VCaP (cell line): ENCODE measurements around the gene NEK6.

Source experiments
- H3K27ac ChIP-seq: fragments of 450-650 bp; 2 replicates; pipeline ENCODE4 v1.5.1; 2017
- CTCF ChIP-seq: fragments of 450-650 bp; conservative IDR thresholded peaks from 2 replicates; pipeline ENCODE4 v1.5.1; 2017; ENCODE audit warnings: mild to moderate bottlenecking, moderate library complexity

The NEK6 gene

DNA sequence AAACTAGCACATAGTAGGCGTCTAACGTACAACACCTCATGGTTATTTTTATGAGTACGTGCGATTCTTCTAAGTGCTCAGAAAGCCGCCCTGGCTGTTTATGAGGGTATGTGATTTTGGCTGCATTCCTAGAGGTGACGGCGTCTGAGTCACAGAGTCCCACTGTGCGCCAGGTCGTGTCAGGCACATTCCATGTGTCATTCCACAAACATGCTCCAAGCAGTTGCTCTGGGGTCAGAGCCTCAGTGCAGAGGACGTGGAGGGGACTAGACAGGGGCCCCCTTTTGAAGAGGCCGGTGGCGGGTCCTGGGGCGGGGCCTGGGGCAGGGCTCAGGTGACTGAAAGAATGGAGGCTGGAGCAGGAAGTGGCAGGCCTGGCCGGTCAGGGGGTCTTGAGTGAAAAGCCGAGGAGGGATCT is 51.9 kb downstream of the NEK6 start:
- TF ChIP-seq CTCF = no peak
- H3K27ac ChIP-seq = no peak overlapping the region

DNA sequence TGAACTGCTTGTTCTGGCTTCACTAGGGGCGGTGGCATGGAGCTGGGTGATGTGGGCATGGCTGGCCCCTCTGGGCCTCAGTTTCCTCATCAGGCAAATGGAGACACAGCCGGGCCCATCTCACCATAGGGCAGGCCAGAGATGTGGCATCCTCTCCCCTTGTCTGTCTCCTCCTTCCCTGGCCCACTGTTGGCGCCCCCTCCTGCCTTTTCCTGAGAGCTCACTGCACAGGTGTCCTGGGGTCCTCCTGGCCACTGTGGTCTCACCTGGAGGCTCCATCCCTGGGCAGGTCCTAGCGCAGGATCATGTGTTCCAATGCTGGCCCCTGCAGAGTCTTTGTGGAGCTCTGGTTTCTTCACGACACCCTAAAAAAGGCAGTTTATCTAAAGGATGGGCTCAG is 53.5 kb downstream of the NEK6 start:
- TF ChIP-seq CTCF = peak; percentile 16; the same call in 1 of the 2 replicates
- H3K27ac ChIP-seq = no peak overlapping the region

- 0 out of 2 replicates have a peak, but pooled peaks have one; percentile 7 for TF ChIP-seq CTCF
- no peak overlapping the region for H3K27ac ChIP-seq
Measured at GRCh38 chr9:124312290-124313265, 54.8 kb downstream of the NEK6 start.

DNA sequence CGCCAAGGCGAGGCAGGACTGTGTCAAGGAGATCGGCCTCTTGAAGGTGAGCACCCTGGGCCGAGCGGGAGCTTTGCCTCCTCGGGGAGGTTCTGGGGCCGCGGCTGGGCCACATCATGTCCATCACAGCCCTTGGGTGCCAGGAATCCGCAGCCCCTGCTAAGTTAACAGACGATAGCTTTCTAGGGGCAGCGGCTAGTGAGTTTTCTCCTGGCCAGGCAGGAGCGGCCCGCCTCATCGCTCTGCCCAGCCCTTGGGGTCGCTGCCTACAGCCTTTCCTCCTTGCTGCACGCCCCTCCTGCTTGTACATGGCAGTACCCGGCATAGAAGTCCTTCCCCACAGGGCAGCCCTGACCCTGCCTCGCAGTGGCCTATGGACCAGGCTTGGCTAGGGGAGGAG is 56.2 kb downstream of the NEK6 start:
- no peak overlapping the region for H3K27ac ChIP-seq
- TF ChIP-seq CTCF = no peak

GRCh38 chr9:124315882-124316281 is 58.1 kb downstream of the NEK6 start:
- no peak overlapping the region for H3K27ac ChIP-seq
- no peak for TF ChIP-seq CTCF

DNA sequence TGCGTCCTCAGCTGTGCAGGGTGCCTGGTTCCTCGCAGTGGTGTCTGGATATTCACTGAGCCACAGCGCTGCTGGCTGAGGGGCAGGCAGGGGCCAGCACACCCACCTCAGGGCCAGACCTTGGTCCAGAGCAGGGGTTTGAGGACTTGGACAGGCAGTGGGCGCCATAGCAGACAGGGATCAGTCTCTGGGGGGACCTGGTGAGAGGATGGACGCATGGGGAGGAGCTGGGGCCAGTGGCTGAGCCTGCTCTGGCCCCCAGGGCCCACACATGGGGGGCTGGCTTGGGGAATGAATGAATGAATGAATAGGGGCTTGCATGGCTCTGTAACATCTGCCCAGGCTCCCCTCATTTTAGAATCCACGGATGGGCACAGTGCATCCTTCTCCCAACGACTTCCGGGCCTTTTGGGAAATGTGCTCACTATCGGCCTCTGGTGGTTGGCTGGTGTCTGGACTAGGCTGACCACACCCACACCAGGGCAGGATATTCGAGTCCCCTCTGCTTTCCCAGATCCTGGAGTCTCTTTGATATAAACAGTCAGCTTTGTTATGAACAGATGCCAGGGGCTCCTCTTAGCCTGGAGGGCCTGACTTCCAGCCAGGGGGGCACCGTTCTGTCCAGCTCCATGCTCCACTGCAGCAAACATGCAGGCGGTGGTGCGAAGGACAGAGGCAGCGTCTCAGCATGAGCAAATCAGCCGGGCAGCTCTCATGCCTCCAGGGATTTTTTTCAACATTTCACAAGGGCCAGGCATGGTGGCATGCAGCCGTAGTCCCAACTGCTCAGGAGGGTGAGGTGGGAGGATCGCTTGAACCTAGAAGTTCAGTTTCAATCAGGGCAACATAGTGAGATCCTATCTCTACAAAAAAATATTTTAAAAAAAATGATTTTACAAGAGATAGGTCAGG is 62.6 kb downstream of the NEK6 start:
- 0 out of 2 replicates have a peak overlapping the region, but pooled peaks have one; percentile 7 for H3K27ac ChIP-seq
- TF ChIP-seq CTCF = peak; percentile 95

DNA sequence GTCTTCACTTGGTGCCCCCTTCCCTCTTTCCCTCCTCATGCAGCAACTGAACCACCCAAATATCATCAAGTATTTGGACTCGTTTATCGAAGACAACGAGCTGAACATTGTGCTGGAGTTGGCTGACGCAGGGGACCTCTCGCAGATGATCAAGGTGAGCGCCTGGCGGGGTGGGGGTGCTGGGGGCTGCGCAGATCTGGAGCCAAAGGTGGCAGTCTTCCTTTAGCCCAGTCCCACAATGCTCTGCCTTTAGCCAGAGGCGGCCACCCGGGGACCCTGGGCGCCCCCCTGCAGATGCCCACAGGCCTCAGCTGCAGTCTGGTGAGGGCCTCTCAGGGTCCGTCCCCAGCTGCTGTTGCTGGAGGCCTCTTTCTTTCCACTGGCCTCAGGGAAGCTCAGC is 63.7 kb downstream of the NEK6 start:
- H3K27ac ChIP-seq = no peak overlapping the region

More for the DNA sequence above, 63.7 kb downstream of the NEK6 start:
- no peak for TF ChIP-seq CTCF
